Middle frontal gyrus (tissue), 1 donor: ENCODE results near the gene SFPQ.
"Not testable (repeated sequence)": the region's sequence is repeated elsewhere in the genome, so short reads cannot be mapped to it uniquely, and the experiment has no call there.

Source experiments
- DNase-seq: peaks from one replicate; pipeline ENCODE4 v3.0.0-alpha.2; 2015; ENCODE audit warnings: low spot score; ENCODE audit errors: extremely low spot score

SFPQ gene

GRCh38 chr1:35143737-35144508 lies 49.0 kb downstream of the SFPQ start:
- DNase-seq: no peak

GRCh38 chr1:35142728-35143127 lies 50.2 kb downstream of the SFPQ start:
- not testable (repeated sequence) for DNase-seq

- not testable (repeated sequence) for DNase-seq
These were observed 50.7 kb downstream of the SFPQ start for GRCh38 chr1:35142294-35142693.

- not testable (repeated sequence) for DNase-seq
These were observed 55.4 kb downstream of the SFPQ start for GRCh38 chr1:35137590-35137989.

- DNase-seq: no peak
These were observed 56.2 kb downstream of the SFPQ start for GRCh38 chr1:35136780-35137179.
